IPS DF 6.9 (cell line): Measurements from ENCODE around the gene ACADS.

ENCODE experiments used
- DNase-seq: peaks from one replicate; pipeline ENCODE4 v3.0.0-alpha.2; 2013; ENCODE audit warnings: low read depth, low spot score
- H3K27ac ChIP-seq: one replicate; pipeline ENCODE4 v1.5.1; 2013; ENCODE audit warnings: low read length, control low read depth
- H3K27me3 ChIP-seq: 2 replicates; pipeline ENCODE4 v1.6.1; 2013; ENCODE audit warnings: mild to moderate bottlenecking, low read length; ENCODE audit not compliant: control insufficient read depth, insufficient read depth
- H3K36me3 ChIP-seq: 2 replicates; pipeline ENCODE4 v1.6.1; 2013; ENCODE audit warnings: low read length; ENCODE audit not compliant: control insufficient read depth, insufficient read depth
- H3K4me1 ChIP-seq: 2 replicates; pipeline ENCODE4 v1.6.1; 2013; ENCODE audit warnings: low read length; ENCODE audit not compliant: control insufficient read depth, insufficient read depth
- H3K4me3 ChIP-seq: 2 replicates; pipeline ENCODE4 v1.5.1; 2013; ENCODE audit warnings: mild to moderate bottlenecking, low read length
- H3K9me3 ChIP-seq: 2 replicates; pipeline ENCODE4 v1.6.1; 2013; ENCODE audit warnings: low read length, inconsistent platforms; ENCODE audit not compliant: control insufficient read depth, insufficient read depth
- WGBS: extraction: QIAGEN DNeasy Blood & Tissue Kit; methylation state at CpG from one replicate; pipeline ENCODE4 v1.1.7; 2013; ENCODE audit warnings: mixed read lengths, missing lambda C conversion rate; ENCODE audit not compliant: insufficient read length, insufficient coverage; 5-methylcytosine and 5-hydroxymethylcytosine counted together

The ACADS gene

DNA sequence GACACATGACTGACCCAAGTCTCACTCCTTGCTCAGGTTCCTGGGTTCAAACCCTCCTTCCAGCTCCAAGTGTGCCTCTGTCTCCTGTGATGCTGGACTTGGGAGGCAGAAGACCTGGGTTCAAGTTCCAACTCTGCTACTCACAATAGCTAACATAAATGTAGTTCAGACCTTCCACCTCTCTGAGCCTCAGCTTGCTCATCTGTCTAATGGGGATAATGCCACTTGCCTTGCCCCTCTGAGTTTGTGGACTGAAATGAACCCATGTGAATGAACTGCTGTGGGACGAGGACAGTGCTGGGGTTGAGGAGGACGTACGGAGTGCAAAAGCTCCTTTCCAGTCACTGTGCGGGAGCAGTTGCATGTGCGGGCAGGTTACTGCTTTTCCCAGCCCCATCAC, 40.9 kb downstream of the ACADS start:
- DNase-seq: no peak
- no CpG with 5 or more reads among the region's 5 CpGs for WGBS
- Histone ChIP-seq H3K4me1 (no peaks in the 10 kb centered on the region), H3K27me3 (no peaks in the 10 kb centered on the region), H3K27ac (no peak overlapping the region), H3K36me3 (peaks cover 13% of the 10 kb centered on the region; the same call in 1 of the 2 replicates), H3K4me3 (no peak overlapping the region), H3K9me3 (no peaks in the 10 kb centered on the region)

DNA sequence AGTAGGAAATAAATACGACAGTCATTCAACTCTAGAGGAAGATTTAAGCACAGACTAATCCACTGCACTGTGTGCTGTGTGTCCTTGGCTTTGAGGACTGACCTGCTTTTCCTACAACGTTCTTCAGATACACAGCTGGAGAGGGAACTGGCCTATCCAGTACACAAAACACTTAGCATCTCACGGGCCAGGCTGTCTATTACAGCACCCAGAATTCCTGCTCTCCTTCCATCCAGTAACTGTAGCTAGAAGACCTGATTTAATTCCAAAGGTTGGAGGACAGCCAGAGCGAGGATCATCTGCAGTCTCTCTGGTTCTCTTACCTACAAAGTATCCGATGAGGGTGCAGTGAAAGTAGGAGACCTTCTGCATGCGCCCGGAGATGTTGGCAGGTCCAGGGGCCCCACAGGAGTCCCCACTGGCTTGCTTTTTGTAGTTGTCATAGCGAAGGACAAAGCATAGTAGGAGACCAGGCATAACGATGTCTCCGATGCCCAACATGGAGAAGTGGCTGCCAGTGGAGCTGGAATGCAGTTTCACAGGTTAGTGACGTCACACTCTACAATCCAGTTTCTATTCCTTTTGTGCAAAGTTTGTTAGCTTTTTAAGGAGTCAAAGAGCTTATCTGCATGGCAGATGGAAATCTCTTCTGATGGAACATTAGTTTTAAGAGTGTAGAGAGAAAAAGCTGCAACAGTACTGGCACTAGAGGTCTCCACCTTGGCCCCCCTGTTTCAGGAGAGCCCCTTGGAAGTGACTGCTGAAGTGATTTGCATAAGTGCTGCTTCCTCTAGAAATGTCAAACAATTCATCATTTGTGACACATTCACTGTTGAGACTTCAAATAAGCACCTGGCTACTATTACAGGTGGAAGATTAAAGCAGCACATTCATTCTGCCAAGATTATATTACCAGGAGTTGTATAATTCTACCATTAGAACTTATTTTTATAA, 41.7 kb downstream of the ACADS start:
- no peak for DNase-seq
- peaks cover 13% of the 10 kb centered on the region; the same call in 1 of the 2 replicates for H3K36me3 ChIP-seq

DNA sequence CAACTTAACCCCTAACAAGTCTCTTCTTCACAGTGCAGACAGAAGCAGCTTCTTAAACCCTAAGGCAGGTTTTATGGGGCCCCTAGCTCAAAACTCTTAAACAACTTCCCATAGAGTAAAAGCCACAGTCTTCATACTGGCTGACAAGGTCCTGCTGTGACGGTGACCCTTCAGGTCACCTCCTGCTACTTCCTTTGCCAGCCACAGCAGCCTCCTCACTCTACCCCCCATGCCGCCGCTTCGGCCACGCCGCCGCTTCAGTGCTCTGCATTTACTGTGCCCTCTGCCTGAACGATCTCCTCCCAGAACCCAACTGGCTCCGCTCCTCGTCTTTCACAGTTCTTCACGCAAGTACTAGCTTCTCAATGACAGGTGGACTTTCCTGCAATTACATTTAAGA, 45.5 kb downstream of the ACADS start:
- peaks cover 13% of the 10 kb centered on the region; the same call in 1 of the 2 replicates for H3K36me3 ChIP-seq
- DNase-seq: no peak
- H3K27ac ChIP-seq: no peak overlapping the region
- no peak overlapping the region for H3K4me3 ChIP-seq
- H3K9me3 ChIP-seq: no peaks in the 10 kb centered on the region
- no CpG with 5 or more reads among the region's 11 CpGs for WGBS
- no peaks in the 10 kb centered on the region for H3K4me1 ChIP-seq
- H3K27me3 ChIP-seq: no peaks in the 10 kb centered on the region

More for the DNA sequence above, 41.7 kb downstream of the ACADS start:
- H3K27me3 ChIP-seq: no peaks in the 10 kb centered on the region
- H3K4me3 ChIP-seq: no peak overlapping the region
- H3K27ac ChIP-seq: no peak overlapping the region
- no peaks in the 10 kb centered on the region for H3K4me1 ChIP-seq
- no CpG with 5 or more reads among the region's 11 CpGs for WGBS
- H3K9me3 ChIP-seq: no peaks in the 10 kb centered on the region

DNA sequence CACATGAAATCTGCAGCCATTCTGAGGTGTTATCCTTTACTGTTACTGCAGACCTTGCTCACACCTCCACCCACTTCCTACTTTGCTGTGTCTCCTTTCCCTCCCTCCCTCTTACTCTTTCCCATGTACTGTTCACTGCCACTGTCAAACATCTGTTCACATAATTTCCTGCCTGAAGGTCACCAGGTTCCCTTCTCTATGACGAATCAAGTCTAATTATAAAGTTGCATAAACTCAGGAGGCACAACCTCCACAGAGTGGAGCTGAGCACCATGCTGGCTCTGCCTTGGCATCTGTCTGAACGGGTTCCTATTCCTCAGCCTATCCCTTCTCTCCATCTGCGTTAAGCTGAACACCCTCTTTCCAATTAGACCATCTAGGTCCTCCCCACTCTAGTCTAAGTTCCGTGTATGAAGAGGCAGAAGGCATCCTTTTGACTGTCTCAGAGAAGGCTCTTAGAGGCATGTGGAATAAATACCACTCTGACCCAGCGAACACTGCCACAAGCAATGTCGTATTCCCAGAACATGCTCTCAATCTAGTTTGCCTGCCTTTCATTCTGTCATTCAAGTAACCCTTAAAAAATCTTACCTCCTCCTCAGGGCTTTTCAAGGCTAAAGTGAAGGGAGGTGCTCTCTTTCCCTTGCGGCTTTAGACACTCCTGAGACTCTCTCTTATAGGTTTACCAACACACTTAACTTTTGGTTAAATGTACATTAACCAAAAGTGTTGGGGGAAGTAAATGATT, 48.7 kb downstream of the ACADS start:
- H3K27ac ChIP-seq: no peak overlapping the region
- no peaks in the 10 kb centered on the region for H3K4me1 ChIP-seq
- no peak for DNase-seq
- H3K9me3 ChIP-seq: no peaks in the 10 kb centered on the region
- no peak overlapping the region for H3K4me3 ChIP-seq
- no peaks in the 10 kb centered on the region for H3K27me3 ChIP-seq
- H3K36me3 ChIP-seq: no peaks in the 10 kb centered on the region
- WGBS: no CpG with 5 or more reads among the region's 7 CpGs

DNA sequence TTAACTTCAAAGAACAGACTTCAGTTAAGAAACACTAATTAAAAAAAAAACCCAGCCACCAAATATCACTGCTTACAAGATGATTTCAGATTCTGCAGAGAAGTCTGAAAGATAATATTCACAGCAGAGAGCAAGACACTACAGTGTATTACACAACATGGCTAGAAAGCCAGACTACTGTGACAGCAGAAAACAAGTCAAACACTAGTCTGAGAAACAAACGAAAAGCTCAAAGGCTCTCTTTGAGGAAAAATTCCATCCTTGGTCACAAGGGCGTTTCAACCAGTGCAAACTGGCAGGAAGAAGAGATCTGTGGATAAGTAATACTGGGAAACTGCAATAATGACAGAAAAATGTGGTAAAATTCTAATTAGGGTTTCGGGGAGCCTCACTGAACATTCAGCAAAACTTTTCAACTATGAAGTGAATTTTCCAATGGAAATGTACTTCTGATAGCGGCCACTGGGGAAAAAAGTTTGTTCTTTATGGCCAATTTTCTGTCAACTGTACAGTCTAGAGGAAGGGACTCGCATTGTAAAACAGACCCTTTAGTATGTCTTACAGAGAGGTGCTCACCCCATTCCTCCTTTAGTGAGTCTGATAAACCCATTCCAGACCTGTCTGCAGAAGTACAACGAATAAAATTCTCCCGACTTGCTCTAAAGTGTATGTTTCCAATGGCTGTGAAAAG, 50.4 kb downstream of the ACADS start:
- no peak for DNase-seq
- Histone ChIP-seq H3K4me1 (no peaks in the 10 kb centered on the region), H3K4me3 (no peak overlapping the region), H3K36me3 (no peaks in the 10 kb centered on the region), H3K27ac (no peak overlapping the region), H3K9me3 (no peaks in the 10 kb centered on the region), H3K27me3 (no peaks in the 10 kb centered on the region)
- WGBS: no CpG with 5 or more reads among the region's 7 CpGs

DNA sequence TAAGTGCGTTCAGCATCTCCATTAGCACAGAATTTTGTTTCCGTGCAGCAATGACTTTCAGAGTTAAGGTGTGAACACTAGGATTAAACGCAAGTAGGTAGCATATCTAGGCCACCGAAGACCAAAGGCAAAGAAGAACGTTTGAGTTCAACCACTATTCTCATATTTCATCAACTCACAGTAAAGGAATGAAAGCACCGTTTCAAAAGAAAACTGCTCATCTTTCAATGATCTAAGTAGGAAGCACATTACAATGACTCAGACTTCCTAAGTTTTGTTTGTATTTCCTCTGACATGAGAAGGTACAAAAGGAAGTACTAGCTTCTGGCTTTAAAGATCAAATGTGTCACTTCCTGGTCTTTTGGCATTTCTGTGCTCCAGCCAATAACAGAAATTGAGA, 57.6 kb downstream of the ACADS start:
- no peaks in the 10 kb centered on the region for H3K27me3 ChIP-seq
- WGBS: no CpG with 5 or more reads among the region's 6 CpGs
- no peak for DNase-seq
- H3K9me3 ChIP-seq: no peaks in the 10 kb centered on the region
- no peaks in the 10 kb centered on the region for H3K4me1 ChIP-seq
- H3K36me3 ChIP-seq: no peaks in the 10 kb centered on the region
- no peak overlapping the region for H3K27ac ChIP-seq
- no peak overlapping the region for H3K4me3 ChIP-seq

DNA sequence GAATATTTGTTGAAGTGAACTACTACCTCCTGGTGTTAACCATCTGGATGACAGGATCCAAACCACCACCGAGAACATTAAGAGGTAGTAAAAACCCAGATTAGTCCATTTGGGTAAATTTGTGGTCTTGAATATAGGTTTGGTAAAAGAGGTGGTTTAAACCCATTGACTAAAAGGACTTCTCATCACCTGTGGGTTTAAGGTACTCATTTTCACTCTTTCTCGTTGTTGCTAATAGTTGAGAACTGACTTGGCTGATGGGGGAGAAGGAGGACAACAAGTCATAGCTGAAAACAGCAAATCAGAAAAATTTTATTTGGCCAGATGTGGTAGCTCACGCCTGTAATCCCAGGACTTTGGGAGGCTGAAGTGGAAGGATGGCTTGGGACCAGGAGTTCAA, 59.2 kb downstream of the ACADS start:
- no peak for DNase-seq
- Histone ChIP-seq H3K4me1 (no peaks in the 10 kb centered on the region), H3K9me3 (no peaks in the 10 kb centered on the region), H3K36me3 (no peaks in the 10 kb centered on the region), H3K4me3 (no peak overlapping the region), H3K27ac (no peak overlapping the region), H3K27me3 (no peaks in the 10 kb centered on the region)
- WGBS: no CpG with 5 or more reads among the region's 3 CpGs

DNA sequence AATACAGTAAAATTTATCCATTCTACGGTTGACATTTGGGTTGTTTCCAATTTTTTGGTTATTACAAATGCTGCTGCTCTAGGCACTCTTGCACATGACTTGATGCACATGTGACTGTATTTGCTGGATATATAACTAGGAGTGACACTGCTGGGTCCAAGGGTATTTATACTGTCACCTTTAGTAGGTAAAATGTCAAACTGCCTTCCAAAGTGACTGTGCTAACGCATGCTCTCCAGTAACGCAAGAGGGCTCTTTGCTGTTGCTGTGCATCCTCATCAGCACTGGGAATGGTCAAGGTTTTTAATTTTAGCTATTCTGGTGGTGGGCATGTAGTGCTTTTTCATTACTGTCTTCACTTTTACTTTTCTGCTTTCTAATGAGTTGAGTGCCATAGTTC, 62.3 kb downstream of the ACADS start:
- no peak overlapping the region for H3K27ac ChIP-seq

More for the DNA sequence above, 62.3 kb downstream of the ACADS start:
- no CpG with 5 or more reads among the region's 3 CpGs for WGBS
- Histone ChIP-seq H3K4me1 (no peaks in the 10 kb centered on the region), H3K9me3 (no peaks in the 10 kb centered on the region), H3K4me3 (no peak overlapping the region), H3K27me3 (no peaks in the 10 kb centered on the region), H3K36me3 (no peaks in the 10 kb centered on the region)
- DNase-seq: no peak
